ENCODE measurements around the gene DIMT1. TPM values are rescaled to one million over a fixed set of nuclear protein-coding genes. Genes with fewer than 3 reads are reported as not detected.

The DIMT1 gene
- polyA plus RNA-seq, 2 of the 4 experiments (the other 2 are of a cell fraction): 36.9 to 49.6 TPM

GRCh38 chr5:62374090-62374489 is 29.6 kb downstream of the DIMT1 start:
- CTCF ChIA-PET: interaction anchor here (1.8 kb wide), 1 partner anchor 11 kb away, joined by 5 read pairs; no protein-coding TSS in a partner anchor
- ATAC-seq (no peak), DNase-seq (ENCODE audit: low read depth in 1 of 2, low spot score in 1 of 2) (no peak), FAIRE-seq (no peak)
- Histone ChIP-seq H3K4me2 (no peak overlapping the region), H3K9me3 (no peaks in the 10 kb centered on the region), H3K4me1 (peaks cover 15% of the 10 kb centered on the region), H3K27ac (no peak overlapping the region), H3K4me3 (no peak overlapping the region)
- 100% methylated on average over 1 of the region's 1 CpG for WGBS (ENCODE audit: missing lambda C conversion rate)
- no peak for TF ChIP-seq FOSB (CRISPR knock-in tag; IDR thresholded peaks at IDR 0.05)
- TF ChIP-seq KDM5A (IDR thresholded peaks at IDR 0.05): no peak
- TF ChIP-seq RFX5 (IDR thresholded peaks at IDR 0.05): no peak
- no peak for TF ChIP-seq JUNB (IDR thresholded peaks at IDR 0.05)
- TF ChIP-seq EHMT2 (IDR thresholded peaks at IDR 0.05; ENCODE audit: low read depth): no peak
- TF ChIP-seq MAX (IDR thresholded peaks at IDR 0.05): no peak
- no peak for TF ChIP-seq HOXA7 (CRISPR knock-in tag; IDR thresholded peaks at IDR 0.05)
- TF ChIP-seq RCOR1 (IDR thresholded peaks at IDR 0.05; ENCODE audit: low read depth, low read length): no peak
- no peak for TF ChIP-seq EP300 (IDR thresholded peaks at IDR 0.05)
- TF ChIP-seq, protein P1, sequence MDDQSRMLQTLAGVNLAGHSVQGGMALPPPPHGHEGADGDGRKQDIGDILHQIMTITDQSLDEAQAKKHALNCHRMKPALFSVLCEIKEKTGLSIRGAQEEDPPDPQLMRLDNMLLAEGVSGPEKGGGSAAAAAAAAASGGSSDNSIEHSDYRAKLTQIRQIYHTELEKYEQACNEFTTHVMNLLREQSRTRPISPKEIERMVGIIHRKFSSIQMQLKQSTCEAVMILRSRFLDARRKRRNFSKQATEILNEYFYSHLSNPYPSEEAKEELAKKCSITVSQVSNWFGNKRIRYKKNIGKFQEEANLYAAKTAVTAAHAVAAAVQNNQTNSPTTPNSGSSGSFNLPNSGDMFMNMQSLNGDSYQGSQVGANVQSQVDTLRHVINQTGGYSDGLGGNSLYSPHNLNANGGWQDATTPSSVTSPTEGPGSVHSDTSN (IDR thresholded peaks at IDR 0.05): no peak
- no peak for TF ChIP-seq MYC (IDR thresholded peaks at IDR 0.05; ENCODE audit: borderline replicate concordance, low read length)
- TF ChIP-seq TP53 (CRISPR knock-in tag; IDR thresholded peaks at IDR 0.05): no peak
- no peak for TF ChIP-seq MAFK (IDR thresholded peaks at IDR 0.05; ENCODE audit: partially characterized antibody)
- POLR2A ChIA-PET: no interaction called here

GRCh38 chr5:62373382-62373781 is 30.3 kb downstream of the DIMT1 start:
- H3K4me1 ChIP-seq: peaks cover 15% of the 10 kb centered on the region
- ATAC-seq (no peak), DNase-seq (ENCODE audit: low read depth in 1 of 2, low spot score in 1 of 2) (no peak), FAIRE-seq (no peak)
- H3K9me3 ChIP-seq: no peaks in the 10 kb centered on the region
- no peak overlapping the region for H3K4me3 ChIP-seq
- ChIA-PET POLR2A (no interaction called here), CTCF (interaction anchor here (1.8 kb wide), 1 partner anchor 10 kb away, joined by 5 read pairs; no protein-coding TSS in a partner anchor)
- 96% methylated on average over 3 of the region's 3 CpGs for WGBS (ENCODE audit: missing lambda C conversion rate)
- no peak overlapping the region for H3K4me2 ChIP-seq
- no peak overlapping the region for H3K27ac ChIP-seq
- TF ChIP-seq HOXB13 (CRISPR knock-in tag; IDR thresholded peaks at IDR 0.05; ENCODE audit: low read depth) (no peak), SMC3 (IDR thresholded peaks at IDR 0.05) (no peak), POLR2A (IDR thresholded peaks at IDR 0.05; ENCODE audit: low read length) (no peak), MAFK (IDR thresholded peaks at IDR 0.05; ENCODE audit: partially characterized antibody) (no peak), RCOR1 (IDR thresholded peaks at IDR 0.05; ENCODE audit: low read depth, low read length) (no peak), MAX (IDR thresholded peaks at IDR 0.05) (no peak), HOXA7 (CRISPR knock-in tag; IDR thresholded peaks at IDR 0.05) (no peak), MYC (IDR thresholded peaks at IDR 0.05; ENCODE audit: borderline replicate concordance, low read length) (no peak), FOSB (CRISPR knock-in tag; IDR thresholded peaks at IDR 0.05) (no peak), HEYL (CRISPR knock-in tag; IDR thresholded peaks at IDR 0.05) (no peak), CHD4 (IDR thresholded peaks at IDR 0.05; ENCODE audit: borderline replicate concordance) (no peak), ESRRA (IDR thresholded peaks at IDR 0.05; ENCODE audit: borderline replicate concordance, low read length) (no peak)

DNA sequence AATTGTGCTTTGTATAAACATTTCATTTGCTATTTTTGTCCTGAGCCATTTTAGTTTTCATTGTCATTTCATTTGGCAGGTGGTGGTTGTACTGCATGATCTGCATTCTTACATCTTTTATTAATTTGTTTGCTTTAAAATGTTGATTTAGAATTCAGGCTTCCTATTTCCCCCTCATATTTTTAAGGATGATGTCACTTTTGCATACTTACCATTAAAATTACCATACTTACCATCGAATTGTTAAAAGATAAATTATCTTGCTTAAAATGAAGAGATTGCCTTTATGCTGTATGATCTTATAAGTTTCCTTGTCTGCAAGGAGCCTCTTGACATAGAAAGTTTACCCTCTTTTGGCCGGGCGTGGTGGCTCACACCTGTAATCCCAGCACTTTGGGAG is 31.1 kb downstream of the DIMT1 start:
- POLR2A ChIA-PET: no interaction called here
- Histone ChIP-seq H3K9me3 (no peaks in the 10 kb centered on the region), H3K27ac (no peak overlapping the region), H3K4me3 (no peak overlapping the region), H3K4me2 (no peak overlapping the region), H3K4me1 (peaks cover 15% of the 10 kb centered on the region)
- CTCF ChIA-PET: interaction anchor here (1.8 kb wide), 1 partner anchor 9 kb away, joined by 5 read pairs; no protein-coding TSS in a partner anchor
- TF ChIP-seq E2F6 (IDR thresholded peaks at IDR 0.05; ENCODE audit: borderline replicate concordance, low read depth): no peak
- TF ChIP-seq EP300 (IDR thresholded peaks at IDR 0.05): no peak
- no peak for TF ChIP-seq RCOR1 (IDR thresholded peaks at IDR 0.05; ENCODE audit: low read depth, low read length)
- TF ChIP-seq CHD4 (IDR thresholded peaks at IDR 0.05; ENCODE audit: borderline replicate concordance): no peak
- no peak for TF ChIP-seq GATA3 (IDR thresholded peaks at IDR 0.05; ENCODE audit: borderline replicate concordance)
- TF ChIP-seq ZFP36 (IDR thresholded peaks at IDR 0.05; ENCODE audit: borderline replicate concordance, partially characterized antibody): no peak
- TF ChIP-seq ZC3H11A (IDR thresholded peaks at IDR 0.05): no peak
- no peak for TF ChIP-seq EHF (CRISPR knock-in tag; IDR thresholded peaks at IDR 0.05)
- TF ChIP-seq MAX (IDR thresholded peaks at IDR 0.05): no peak
- TF ChIP-seq TFCP2L1 (CRISPR knock-in tag; IDR thresholded peaks at IDR 0.05): no peak
- no peak for TF ChIP-seq ZNF302 (CRISPR knock-in tag; IDR thresholded peaks at IDR 0.05)
- TF ChIP-seq POLR2A (IDR thresholded peaks at IDR 0.05; ENCODE audit: low read length): no peak
- ATAC-seq (no peak), FAIRE-seq (no peak), DNase-seq (ENCODE audit: low read depth in 1 of 2, low spot score in 1 of 2) (no peak)
- 86% methylated on average over 3 of the region's 3 CpGs for WGBS (ENCODE audit: missing lambda C conversion rate)
